Measurements from ENCODE around the gene FDPS. TPM values are rescaled to one million over a fixed set of nuclear protein-coding genes. Genes with fewer than 3 reads are reported as not detected.

FDPS gene
- total RNA-seq, 1 donor from 2014 or later: 195 TPM

DNA sequence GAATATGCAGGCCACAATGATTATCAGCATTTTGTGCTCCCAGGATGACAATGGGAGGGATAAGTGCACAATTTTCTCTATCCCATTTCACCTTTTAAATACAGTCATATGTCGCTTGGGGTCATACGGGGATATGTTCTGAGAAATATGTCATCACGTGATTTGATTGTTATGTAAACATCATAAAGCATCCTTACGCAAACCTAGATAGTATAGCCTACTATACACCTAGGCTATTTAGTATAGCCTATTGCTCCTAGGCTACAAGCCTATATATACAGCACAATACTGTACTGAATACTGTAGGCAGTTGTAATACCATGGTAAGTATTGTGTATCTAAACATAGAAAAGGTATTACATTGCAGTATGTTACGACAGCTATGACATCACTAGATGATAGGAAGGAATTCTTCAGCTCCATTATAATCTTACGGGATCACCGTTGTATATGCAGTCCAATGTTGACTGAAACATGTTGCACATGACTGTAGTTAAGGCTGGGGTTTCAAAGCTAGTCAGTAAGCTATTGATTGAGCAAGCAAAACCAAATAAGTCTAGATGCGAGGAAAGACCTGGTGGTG lies 30.9 kb downstream of the FDPS start:
- intact Hi-C loops (cut with micrococcal nuclease): loop anchor here (5.0 kb wide), 1 partner anchor 163 kb away; no protein-coding TSS in a partner anchor

- intact Hi-C loops (cut with micrococcal nuclease): no loop called here
Observed at GRCh38 chr1:155342842-155343241, 34.2 kb downstream of the FDPS start.

GRCh38 chr1:155352631-155353030 lies 44.0 kb downstream of the FDPS start:
- intact Hi-C loops (cut with micrococcal nuclease): no loop called here

DNA sequence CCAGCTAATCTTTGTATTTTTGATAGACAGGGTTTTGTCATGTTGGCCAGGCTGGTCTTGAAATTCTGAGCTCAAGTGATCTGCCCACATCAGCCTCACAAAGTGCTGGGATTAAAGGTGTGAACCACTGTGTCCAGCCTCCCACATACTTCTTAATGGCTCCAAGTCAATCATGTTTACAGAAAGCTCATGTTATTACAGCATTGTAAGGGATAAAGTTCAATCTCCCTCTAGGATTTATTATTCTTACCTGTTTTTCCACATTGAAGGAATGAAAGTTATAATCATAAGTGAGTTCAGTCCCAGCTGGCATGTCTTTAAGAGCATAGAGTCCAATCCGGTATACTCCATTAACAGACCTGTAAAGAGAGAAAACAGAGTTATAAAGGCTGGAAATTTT lies 51.4 kb downstream of the FDPS start:
- intact Hi-C loops (cut with micrococcal nuclease): no loop called here

Other genes with a start within 250 kb of the FDPS start
- gene EFNA4, start 245.1 kb upstream of the FDPS start, total RNA-seq: 5.9 and 6.6 TPM in 2 replicates
- gene EFNA3, start 230.0 kb upstream of the FDPS start, total RNA-seq: 0.90 and 2.3 TPM in 2 replicates
- gene EFNA1, start 181.0 kb upstream of the FDPS start, total RNA-seq: not detected in 2 replicates
- gene SLC50A1, start 173.0 kb upstream of the FDPS start, total RNA-seq: 27.9 and 32.5 TPM in 2 replicates
- 35.7 and 38.4 TPM in 2 replicates for gene DPM3, start 168.3 kb upstream of the FDPS start, total RNA-seq
- 224 and 225 TPM in 2 replicates for gene KRTCAP2, start 135.6 kb upstream of the FDPS start, total RNA-seq
- 19.8 and 20.1 TPM in 2 replicates for gene TRIM46, start 135.0 kb upstream of the FDPS start, total RNA-seq
- gene THBS3, start 101.0 kb upstream of the FDPS start, total RNA-seq: 19.7 and 20.6 TPM in 2 replicates
- gene MTX1, start 100.2 kb upstream of the FDPS start, total RNA-seq: 40.2 and 43.5 TPM in 2 replicates
- 18.3 and 20.5 TPM in 2 replicates for gene ENTREP3, start 53.4 kb upstream of the FDPS start, total RNA-seq
- gene SCAMP3, start 46.5 kb upstream of the FDPS start, total RNA-seq: 152 and 165 TPM in 2 replicates
- 88.4 and 91.1 TPM in 2 replicates for gene CLK2, start 35.4 kb upstream of the FDPS start, total RNA-seq
- gene HCN3, start 31.4 kb upstream of the FDPS start, total RNA-seq: 2.3 and 2.5 TPM in 2 replicates
- gene PKLR, start 7.4 kb upstream of the FDPS start, total RNA-seq: not detected in 2 replicates
- gene RUSC1, start 12.0 kb downstream of the FDPS start, total RNA-seq: 23.9 and 26.3 TPM in 2 replicates